K562 (cell line): ENCODE data around the gene RNASE13. TPM values are rescaled to one million over a fixed set of nuclear protein-coding genes. Genes with fewer than 3 reads are reported as not detected.

Experiments
- ATAC-seq: fragments of 200-7000 bp; cut with Tn5 transposase; 3 replicates; pipeline ENCODE4 v1.9.1; 2020; ENCODE audit warnings: moderate library complexity
- BruUV-seq: library from RNA; stranded (reverse); fragments of 400-500 nt; replicated peaks from 2 replicates; lab custom pipeline; 2021; lab: Mats Ljungman, UMichigan
- CTCF ChIA-PET: fragments of 300-600 bp; formaldehyde crosslinking; extraction: SDS; loops from one replicate; lab custom pipeline; 2021; ENCODE audit warnings: low intra/inter-chr PET ratio; lab: Yijun Ruan, JAX
- POLR2A ChIA-PET: fragments of 300-600, 350-650 bp; sonication (Branson Sonifier 250); formaldehyde crosslinking; extraction: SDS; loops from one replicate; lab custom pipeline; 2021; ENCODE audit warnings: antibody characterized with exemption, inconsistent platforms; lab: Yijun Ruan, JAX
- DNase-seq, 4 experiments: peaks; one replicate each; pipeline versions ENCODE4 v3.0.0 to v3.0.0-alpha.2; 2011 to 2018; ENCODE audit warnings: low spot score in 3 of 4, mixed read lengths in 3 of 4; ENCODE audit errors: extremely low read depth in 1 of 4
- FAIRE-seq: peaks from 2 replicates; lab custom pipeline; 2011; peaks lifted over from hg19 to GRCh38; lab: Jason Lieb, UNC
- H2AFZ ChIP-seq: 2 replicates; pipeline ENCODE4 v1.6.0; 2011; ENCODE audit warnings: low read depth, low read length, control low read depth, inconsistent platforms
- H3K27ac ChIP-seq: fragments of 200-600 bp; 3 replicates; pipeline ENCODE4 v1.8.0; 2011; ENCODE audit warnings: low read depth, mild to moderate bottlenecking, control low read depth, inconsistent platforms, low read length, moderate library complexity, mixed read lengths; ENCODE audit errors: extremely low read depth
- H3K27me3 ChIP-seq, 2 experiments: fragments of 300-600 bp in 1 of 2; 2 replicates in 1 of 2; 3 replicates in 1 of 2; pipeline versions ENCODE4 v1.6.0 to v1.8.0; 2011; ENCODE audit warnings: inconsistent platforms in 2 of 2, low read length in 2 of 2, mild to moderate bottlenecking in 1 of 2, mixed read lengths in 1 of 2, moderate library complexity in 1 of 2; ENCODE audit not compliant: control insufficient read depth in 2 of 2, insufficient read depth in 2 of 2
- H3K36me3 ChIP-seq: fragments of 300-600 bp; 3 replicates; pipeline ENCODE4 v1.8.0; 2011; ENCODE audit warnings: mild to moderate bottlenecking, low read length, inconsistent platforms; ENCODE audit not compliant: control insufficient read depth, insufficient read depth
- H3K4me1 ChIP-seq, 2 experiments: fragments of 200-600 bp in 1 of 2; replicated peaks in 1 of 2; 2 replicates in 1 of 2; 3 replicates in 1 of 2; pipeline versions ENCODE4 v1.5.1 to v1.8.0; 2011; ENCODE audit warnings: inconsistent platforms in 2 of 2, low read length in 2 of 2, mild to moderate bottlenecking in 1 of 2, mixed read lengths in 1 of 2, moderate library complexity in 1 of 2; ENCODE audit not compliant: control insufficient read depth in 2 of 2, insufficient read depth in 2 of 2
- H3K4me2 ChIP-seq: 2 replicates; pipeline ENCODE4 v1.6.1; 2011; ENCODE audit warnings: low read length, control low read depth, inconsistent platforms, mixed read lengths; ENCODE audit not compliant: insufficient read depth
- H3K4me3 ChIP-seq: fragments of 200-600 bp; sonication (generic), shearing (Covaris generic); 2 replicates; pipeline ENCODE4 v1.5.1; 2016; ENCODE audit warnings: control low read depth, inconsistent platforms
- H3K79me2 ChIP-seq: fragments of 200-600 bp; 3 replicates; pipeline ENCODE4 v1.8.0; 2011; ENCODE audit warnings: low read length, inconsistent platforms; ENCODE audit not compliant: control insufficient read depth, insufficient read depth
- H3K9ac ChIP-seq, 2 experiments: 2 replicates each; pipeline versions ENCODE4 v1.6.0 to v1.6.1; 2011; ENCODE audit warnings: low read depth in 2 of 2, low read length in 2 of 2, control low read depth in 1 of 2, inconsistent platforms in 1 of 2, mild to moderate bottlenecking in 1 of 2, mixed read lengths in 1 of 2; ENCODE audit not compliant: insufficient read depth in 1 of 2
- H3K9me1 ChIP-seq: one replicate; pipeline ENCODE4 v1.6.0; 2011; ENCODE audit warnings: inconsistent platforms, mild to moderate bottlenecking, low read length, moderate library complexity; ENCODE audit not compliant: control insufficient read depth, insufficient read depth
- H3K9me3 ChIP-seq: replicated peaks from 2 replicates; pipeline ENCODE4 v1.5.1; 2011; ENCODE audit warnings: low read depth, low read length, inconsistent platforms; ENCODE audit not compliant: control insufficient read depth, insufficient read depth
- H4K20me1 ChIP-seq: replicated peaks from 2 replicates; pipeline ENCODE4 v1.6.1; 2011; ENCODE audit warnings: low read length, inconsistent platforms, mixed read lengths; ENCODE audit not compliant: control insufficient read depth, insufficient read depth
- HMGXB4 ChIP-seq: sonication (generic); formaldehyde crosslinking; IDR thresholded peaks from 2 replicates; pipeline ENCODE4 v1.8.1; 2023; ENCODE audit warnings: mild to moderate bottlenecking, missing genetic modification reagents
- SAP30 ChIP-seq: fragments of 200-600 bp; sonication (generic); IDR thresholded peaks from 2 replicates; pipeline ENCODE4 v1.6.1; 2012; ENCODE audit warnings: borderline replicate concordance, low read depth, mild to moderate bottlenecking, moderate library complexity, low read length, control low read depth, inconsistent platforms; ENCODE audit not compliant: insufficient read depth, poor library complexity, severe bottlenecking
- ZNF224 ChIP-seq: sonication (generic); formaldehyde crosslinking; IDR thresholded peaks from 2 replicates; pipeline ENCODE4 v1.8.0; 2022; ENCODE audit warnings: mild to moderate bottlenecking, missing genetic modification reagents
- ZNF445 ChIP-seq: fragments of 250-450 bp; sonication (Bioruptor Pico); IDR thresholded peaks from 2 replicates; pipeline ENCODE4 v1.4.0; 2020; ENCODE audit warnings: low read depth, mild to moderate bottlenecking, moderate library complexity
- ZNF518B ChIP-seq: fragments of 250-450 bp; sonication (Bioruptor Pico); IDR thresholded peaks from 2 replicates; pipeline ENCODE4 v1.5.0; 2021; ENCODE audit warnings: mild to moderate bottlenecking, moderate library complexity
- WGBS: fragments of 100-300 bp; shearing (Covaris generic); methylation state at CpG from one replicate; pipeline ENCODE4 v1.1.6; 2016; ENCODE audit warnings: low coverage, mixed read lengths; ENCODE audit not compliant: insufficient coverage; ENCODE audit errors: missing lambda C conversion rate; 5-methylcytosine and 5-hydroxymethylcytosine counted together
- in situ Hi-C: fragments of 300-500 bp; cut with MboI; formaldehyde crosslinking; loops from 4 replicates; pipeline ENCODE4 v1.15.0; 2018; ENCODE audit warnings: inconsistent platforms, mixed read lengths
- intact Hi-C: fragments of 100-400 bp; cut with micrococcal nuclease; formaldehyde crosslinking; loops from 2 replicates; pipeline ENCODE4 v1.14.2; 2022
- polyA plus RNA-seq, 8 experiments: library from polyadenylated mRNA; depleted of rRNA in 4 of 8; stranded (reverse) in 5 of 8; unstranded in 3 of 8; fragments of >200 nt; fragmentation: Nextera tagmentation in 2 of 8; fragmentation: Illumina TruSeq in 1 of 8; extraction: Ambion mirVana in 2 of 8; extraction: Trizol in 1 of 8; gene quantifications; 2 replicates each; pipeline versions ENCODE4 v1.2.1 to v1.2.3, GENCODE V29; 2011 to 2014; ENCODE audit warnings: inconsistent platforms in 1 of 8, missing spikeins in 1 of 8
- total RNA-seq, 7 experiments: library from RNA; depleted of rRNA in 6 of 7; stranded (reverse); fragments of >200 nt in 6 of 7; fragmentation: Illumina TruSeq in 2 of 7; extraction: Trizol in 2 of 7; gene quantifications; 2 replicates each; pipeline versions ENCODE4 v1.2.1 to v1.2.3, GENCODE V29; 2011 to 2021; ENCODE audit warnings: low replicate concordance in 1 of 7
- TF ChIP-seq, protein P1 (sequence below): sonication (generic); formaldehyde crosslinking; IDR thresholded peaks from 2 replicates; pipeline ENCODE4 v1.8.1; 2023; ENCODE audit warnings: mild to moderate bottlenecking, missing genetic modification reagents, moderate library complexity
- TF ChIP-seq, protein P2 (sequence below), 2 experiments: fragments of 450-650 bp; conservative IDR thresholded peaks; 2 replicates each; pipeline ENCODE4 v1.6.1; 2017; ENCODE audit warnings: mild to moderate bottlenecking in 2 of 2, moderate library complexity in 2 of 2
- TF ChIP-seq, protein P3 (sequence below): fragments of 250-450 bp; sonication (Bioruptor Pico); IDR thresholded peaks from 2 replicates; pipeline ENCODE4 v1.4.0; 2020; ENCODE audit warnings: mild to moderate bottlenecking, moderate library complexity

Gene RNASE13
- total and polyA plus RNA-seq, 9 of the 15 experiments (the other 6 are each of a cell fraction or from before 2014, with no cell fraction given) = not detected

GRCh38 chr14:21036751-21037150 lies 2.1 kb upstream of the RNASE13 start:
- Histone ChIP-seq H3K9ac (no peak overlapping the region), H4K20me1 (no peaks in the 10 kb centered on the region), H3K9me3 (no peaks in the 10 kb centered on the region), H3K79me2 (no peaks in the 10 kb centered on the region), H3K4me1 (peaks cover 0 to 10% of the 10 kb centered on the region in 2 experiments; a peak in 3 of 5 replicates), H2AFZ (no peak overlapping the region), H3K9me1 (no peaks in the 10 kb centered on the region), H3K27me3 (no peaks in the 10 kb centered on the region), H3K4me2 (no peak overlapping the region), H3K4me3 (no peak overlapping the region), H3K36me3 (no peaks in the 10 kb centered on the region), H3K27ac (no peak overlapping the region)
- ChIA-PET POLR2A (interaction anchor here (0.6 to 1.0 kb wide), 4 partner anchors 10 to 64 kb away, joined by 3 to 4 read pairs (median 3); no protein-coding TSS in a partner anchor), CTCF (no interaction called here)
- in situ Hi-C loops = no loop called here
- no peak for DNase-seq
- no TSS peak for BruUV-seq
- no peak for FAIRE-seq
- WGBS = 72% methylated on average over 4 of the region's 7 CpGs
- ATAC-seq = no peak
- intact Hi-C loops = loop anchor here (5.0 kb wide), 1 partner anchor 339 kb away; no protein-coding TSS in a partner anchor
- TF ChIP-seq, protein P1, sequence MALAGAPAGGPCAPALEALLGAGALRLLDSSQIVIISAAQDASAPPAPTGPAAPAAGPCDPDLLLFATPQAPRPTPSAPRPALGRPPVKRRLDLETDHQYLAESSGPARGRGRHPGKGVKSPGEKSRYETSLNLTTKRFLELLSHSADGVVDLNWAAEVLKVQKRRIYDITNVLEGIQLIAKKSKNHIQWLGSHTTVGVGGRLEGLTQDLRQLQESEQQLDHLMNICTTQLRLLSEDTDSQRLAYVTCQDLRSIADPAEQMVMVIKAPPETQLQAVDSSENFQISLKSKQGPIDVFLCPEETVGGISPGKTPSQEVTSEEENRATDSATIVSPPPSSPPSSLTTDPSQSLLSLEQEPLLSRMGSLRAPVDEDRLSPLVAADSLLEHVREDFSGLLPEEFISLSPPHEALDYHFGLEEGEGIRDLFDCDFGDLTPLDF (CRISPR knock-in tag) = no peak
- TF ChIP-seq ZNF224 (CRISPR knock-in tag) = no peak
- TF ChIP-seq ZNF518B (CRISPR knock-in tag) = no peak
- TF ChIP-seq, protein P2, sequence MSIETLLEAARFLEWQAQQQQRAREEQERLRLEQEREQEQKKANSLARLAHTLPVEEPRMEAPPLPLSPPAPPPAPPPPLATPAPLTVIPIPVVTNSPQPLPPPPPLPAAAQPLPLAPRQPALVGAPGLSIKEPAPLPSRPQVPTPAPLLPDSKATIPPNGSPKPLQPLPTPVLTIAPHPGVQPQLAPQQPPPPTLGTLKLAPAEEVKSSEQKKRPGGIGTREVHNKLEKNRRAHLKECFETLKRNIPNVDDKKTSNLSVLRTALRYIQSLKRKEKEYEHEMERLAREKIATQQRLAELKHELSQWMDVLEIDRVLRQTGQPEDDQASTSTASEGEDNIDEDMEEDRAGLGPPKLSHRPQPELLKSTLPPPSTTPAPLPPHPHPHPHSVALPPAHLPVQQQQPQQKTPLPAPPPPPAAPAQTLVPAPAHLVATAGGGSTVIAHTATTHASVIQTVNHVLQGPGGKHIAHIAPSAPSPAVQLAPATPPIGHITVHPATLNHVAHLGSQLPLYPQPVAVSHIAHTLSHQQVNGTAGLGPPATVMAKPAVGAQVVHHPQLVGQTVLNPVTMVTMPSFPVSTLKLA (conservative IDR thresholded peaks at IDR 0.05) = no peak
- TF ChIP-seq, protein P3, sequence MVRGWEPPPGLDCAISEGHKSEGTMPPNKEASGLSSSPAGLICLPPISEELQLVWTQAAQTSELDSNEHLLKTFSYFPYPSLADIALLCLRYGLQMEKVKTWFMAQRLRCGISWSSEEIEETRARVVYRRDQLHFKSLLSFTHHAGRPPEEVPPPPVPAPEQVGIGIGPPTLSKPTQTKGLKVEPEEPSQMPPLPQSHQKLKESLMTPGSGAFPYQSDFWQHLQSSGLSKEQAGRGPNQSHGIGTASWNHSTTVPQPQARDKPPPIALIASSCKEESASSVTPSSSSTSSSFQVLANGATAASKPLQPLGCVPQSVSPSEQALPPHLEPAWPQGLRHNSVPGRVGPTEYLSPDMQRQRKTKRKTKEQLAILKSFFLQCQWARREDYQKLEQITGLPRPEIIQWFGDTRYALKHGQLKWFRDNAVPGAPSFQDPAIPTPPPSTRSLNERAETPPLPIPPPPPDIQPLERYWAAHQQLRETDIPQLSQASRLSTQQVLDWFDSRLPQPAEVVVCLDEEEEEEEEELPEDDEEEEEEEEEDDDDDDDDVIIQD (CRISPR knock-in tag) = no peak
- TF ChIP-seq HMGXB4 (CRISPR knock-in tag) = no peak
- no peak for TF ChIP-seq ZNF445 (CRISPR knock-in tag)
- TF ChIP-seq SAP30 = no peak
